Fibroblast of upper back skin (primary cell): ENCODE results near the gene DNAJC17.

Experiments
- DNase-seq: peaks from one replicate; pipeline ENCODE4 v3.0.0-alpha.2; 2013

Gene DNAJC17

GRCh38 chr15:40763801-40764628 is 43.3 kb downstream of the DNAJC17 start, which contains the start of gene GCHFR:
TSS of gene GCHFR (plus strand) at chr15:40764068. CDS start at chr15:40764181, 113 bp downstream.
- peak; percentile 43 for DNase-seq

GRCh38 chr15:40762919-40763800 is 44.1 kb downstream of the DNAJC17 start:
- DNase-seq: peak; percentile 69

GRCh38 chr15:40759961-40760360 is 47.3 kb downstream of the DNAJC17 start:
- no peak for DNase-seq

GRCh38 chr15:40756938-40757337 is 50.3 kb downstream of the DNAJC17 start:
- DNase-seq: no peak

GRCh38 chr15:40755812-40756208 is 51.5 kb downstream of the DNAJC17 start:
- DNase-seq: no peak

- peak; percentile 90 for DNase-seq
Measured at GRCh38 chr15:40754883-40755811, 52.1 kb downstream of the DNAJC17 start, which contains the start of gene RMDN3. TSS of gene RMDN3 (minus strand) at chr15:40755254. CDS start at chr15:40754783, 471 bp downstream.

- DNase-seq: no peak
Measured at GRCh38 chr15:40754574-40754882, 52.7 kb downstream of the DNAJC17 start.

GRCh38 chr15:40751745-40752144 is 55.5 kb downstream of the DNAJC17 start:
- DNase-seq: no peak

GRCh38 chr15:40750885-40751284 is 56.4 kb downstream of the DNAJC17 start:
- no peak for DNase-seq

- no peak for DNase-seq
Measured at GRCh38 chr15:40749151-40749630, 58.1 kb downstream of the DNAJC17 start.

- DNase-seq: no peak
Measured at GRCh38 chr15:40747685-40748631, 59.3 kb downstream of the DNAJC17 start.

GRCh38 chr15:40746916-40747418 is 60.3 kb downstream of the DNAJC17 start:
- DNase-seq: peak; percentile 60

GRCh38 chr15:40744815-40745152 is 62.5 kb downstream of the DNAJC17 start:
- no peak for DNase-seq

GRCh38 chr15:40743921-40744814 is 63.1 kb downstream of the DNAJC17 start:
- DNase-seq: peak; percentile 72

- no peak for DNase-seq
Measured at GRCh38 chr15:40743485-40743901, 63.8 kb downstream of the DNAJC17 start.

- no peak for DNase-seq
Measured at GRCh38 chr15:40739854-40740253, 67.4 kb downstream of the DNAJC17 start.

GRCh38 chr15:40739047-40739446 is 68.2 kb downstream of the DNAJC17 start:
- no peak for DNase-seq

GRCh38 chr15:40737048-40737447 is 70.2 kb downstream of the DNAJC17 start:
- DNase-seq: no peak

- no peak for DNase-seq
Measured at GRCh38 chr15:40736575-40736974, 70.7 kb downstream of the DNAJC17 start.

- DNase-seq: no peak
Measured at GRCh38 chr15:40731034-40731433, 76.2 kb downstream of the DNAJC17 start.
